Liver (tissue), 9 donors: Measurements from ENCODE around the gene UIMC1. TPM values are rescaled to one million over a fixed set of nuclear protein-coding genes. Genes with fewer than 3 reads are reported as not detected.

Experiments used
- DNase-seq: peaks from one replicate; pipeline ENCODE4 v3.0.0-alpha.2; 2017; ENCODE audit warnings: low spot score
- H3K27ac ChIP-seq, 2 donors: one replicate each; pipeline ENCODE4 v1.7.0; 2013; ENCODE audit warnings: inconsistent platforms in 2 of 2, low read length in 2 of 2, control low read depth in 1 of 2, low read depth in 1 of 2, mild to moderate bottlenecking in 1 of 2
- H3K27me3 ChIP-seq, 4 donors: one replicate each; pipeline versions ENCODE4 v1.6.1 to v1.7.0; 2013; ENCODE audit warnings: low read length in 3 of 4, inconsistent platforms in 1 of 4, mild to moderate bottlenecking in 1 of 4, moderate library complexity in 1 of 4; ENCODE audit not compliant: control insufficient read depth in 4 of 4, insufficient read depth in 4 of 4
- H3K36me3 ChIP-seq, 4 donors: one replicate each; pipeline versions ENCODE4 v1.6.1 to v1.7.0; 2013; ENCODE audit warnings: low read length in 3 of 4, mild to moderate bottlenecking in 3 of 4, low read depth in 1 of 4, moderate library complexity in 1 of 4; ENCODE audit not compliant: control insufficient read depth in 4 of 4, insufficient read depth in 3 of 4
- H3K4me1 ChIP-seq, 4 donors: one replicate each; pipeline versions ENCODE4 v1.6.1 to v1.7.0; 2013; ENCODE audit warnings: low read length in 3 of 4, mild to moderate bottlenecking in 3 of 4, moderate library complexity in 1 of 4; ENCODE audit not compliant: control insufficient read depth in 4 of 4, insufficient read depth in 4 of 4
- H3K4me3 ChIP-seq, 3 donors: one replicate each; pipeline versions ENCODE4 v1.6.1 to v1.7.0; 2013; ENCODE audit warnings: low read length in 3 of 3, control low read depth in 1 of 3, low read depth in 1 of 3, mild to moderate bottlenecking in 1 of 3
- H3K9ac ChIP-seq, 2 donors: one replicate each; pipeline ENCODE4 v1.7.0; 2013; ENCODE audit warnings: low read length in 2 of 2, mild to moderate bottlenecking in 2 of 2, moderate library complexity in 2 of 2, control low read depth in 1 of 2, low read depth in 1 of 2
- H3K9me3 ChIP-seq, 4 donors: one replicate each; pipeline versions ENCODE4 v1.6.1 to v1.7.0; 2013; ENCODE audit warnings: low read length in 3 of 4; ENCODE audit not compliant: control insufficient read depth in 4 of 4
- EGR1 ChIP-seq, 2 donors: IDR thresholded peaks; 2 replicates each; pipeline ENCODE4 v1.6.1; 2016 to 2018; ENCODE audit warnings: antibody characterized with exemption in 2 of 2, low read depth in 2 of 2
- FOXA1 ChIP-seq: IDR thresholded peaks from 2 replicates; pipeline ENCODE4 v1.6.1; 2016; ENCODE audit warnings: antibody characterized with exemption
- FOXA2 ChIP-seq: IDR thresholded peaks from 2 replicates; pipeline ENCODE4 v1.6.1; 2016; ENCODE audit warnings: antibody characterized with exemption
- HNF4A ChIP-seq, 2 donors: conservative IDR thresholded peaks; 2 replicates each; pipeline ENCODE4 v1.6.1; 2016; ENCODE audit warnings: antibody characterized with exemption in 2 of 2, mild to moderate bottlenecking in 2 of 2
- HNF4G ChIP-seq: IDR thresholded peaks from 2 replicates; pipeline ENCODE4 v1.6.1; 2016; ENCODE audit warnings: antibody characterized with exemption
- JUND ChIP-seq, 2 donors: IDR thresholded peaks; 2 replicates each; pipeline ENCODE4 v1.6.1; 2016; ENCODE audit warnings: antibody characterized with exemption in 2 of 2
- NR2F2 ChIP-seq: IDR thresholded peaks from 2 replicates; pipeline ENCODE4 v1.6.1; 2016; ENCODE audit warnings: antibody characterized with exemption
- RAD21 ChIP-seq, 2 donors: IDR thresholded peaks; 2 replicates each; pipeline ENCODE4 v1.6.1; 2016; ENCODE audit warnings: antibody characterized with exemption in 2 of 2, mild to moderate bottlenecking in 2 of 2
- RXRA ChIP-seq, 2 donors: IDR thresholded peaks; 2 replicates each; pipeline ENCODE4 v1.6.1; 2017 to 2018; ENCODE audit warnings: antibody characterized with exemption in 2 of 2, mild to moderate bottlenecking in 1 of 2
- SP1 ChIP-seq: IDR thresholded peaks from 2 replicates; pipeline ENCODE4 v1.6.1; 2018; ENCODE audit warnings: antibody characterized with exemption, mild to moderate bottlenecking
- TAF1 ChIP-seq: conservative IDR thresholded peaks from 2 replicates; pipeline ENCODE4 v1.6.1; 2016; ENCODE audit warnings: antibody characterized with exemption, mild to moderate bottlenecking
- YY1 ChIP-seq: IDR thresholded peaks from 2 replicates; pipeline ENCODE4 v1.6.1; 2016; ENCODE audit warnings: antibody characterized with exemption, mild to moderate bottlenecking
- WGBS: extraction: QIAGEN DNeasy Blood & Tissue Kit; methylation state at CpG from one replicate; pipeline ENCODE4 v1.1.7; 2013; 5-methylcytosine and 5-hydroxymethylcytosine counted together
- polyA plus RNA-seq, 2 donors: library from polyadenylated mRNA; stranded (reverse) in 1 of 2; unstranded in 1 of 2; fragments of 200-250 nt in 1 of 2; fragments of >200 nt in 1 of 2; fragmentation: Nextera tagmentation in 1 of 2; extraction: Ambion mirVana in 1 of 2; gene quantifications; one replicate each; pipeline versions ENCODE4 v1.2.1 to v1.2.3, GENCODE V29; 2013 to 2015
- total RNA-seq, 2 donors: library from RNA; depleted of rRNA; stranded (reverse); fragments of >200 nt; gene quantifications; one replicate each; pipeline ENCODE4 v1.2.3, GENCODE V29; 2014
- TF ChIP-seq, protein P1 (sequence below): IDR thresholded peaks from 2 replicates; pipeline ENCODE4 v1.6.1; 2016; ENCODE audit warnings: antibody characterized with exemption
- TF ChIP-seq, protein P2 (sequence below): IDR thresholded peaks from 2 replicates; pipeline ENCODE4 v1.6.1; 2016; ENCODE audit warnings: antibody characterized with exemption
- TF ChIP-seq, protein P3 (sequence below): fragments of 150-350 bp; IDR thresholded peaks from 2 replicates; pipeline ENCODE4 v1.5.1; 2017; ENCODE audit warnings: improper control_type of control experiment, low read depth, low read length; ENCODE audit not compliant: missing input control
- TF ChIP-seq, protein P4 (sequence below): IDR thresholded peaks from 2 replicates; pipeline ENCODE4 v1.6.1; 2016; ENCODE audit warnings: antibody characterized with exemption
- donor health status: healthy.
- donor health status: healthy.
- donor health status: healthy.
- donor health status: healthy.
- donor health status: healthy.

UIMC1 gene
- total and polyA plus RNA-seq, 4 donors, result 5.9 to 26.0 (median 11.7) TPM

DNA sequence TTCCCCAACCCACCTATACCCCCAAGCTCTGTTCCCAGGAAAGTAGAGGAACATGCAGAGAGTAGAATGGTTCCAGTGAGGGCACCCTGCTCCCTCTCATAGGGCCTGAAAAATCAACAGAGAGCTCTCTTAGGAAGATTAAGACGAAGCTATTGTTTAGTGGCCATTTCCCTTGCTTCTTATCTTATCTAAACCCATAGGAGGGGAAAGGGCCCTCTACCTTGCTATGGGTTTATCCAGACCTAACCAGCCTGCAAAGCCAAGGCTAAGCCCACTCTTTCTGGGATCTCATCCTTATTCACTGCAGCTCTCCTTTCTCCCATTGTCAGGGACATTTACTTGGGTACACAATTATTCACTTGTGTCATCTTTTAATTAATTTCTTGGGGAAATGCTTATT is 68.1 kb downstream of the UIMC1 start:
- H3K4me3 ChIP-seq, result no peak overlapping the region
- no peak overlapping the region for H3K27ac ChIP-seq
- H3K9ac ChIP-seq, result no peak overlapping the region
- H3K9me3 ChIP-seq, result no peaks in the 10 kb centered on the region
- no peaks in the 10 kb centered on the region for H3K27me3 ChIP-seq
- WGBS, result 93% methylated on average over 1 of the region's 1 CpG
- TF ChIP-seq RAD21 (IDR thresholded peaks at IDR 0.05) (no peak), NR2F2 (no peak), TAF1 (no peak), JUND (IDR thresholded peaks at IDR 0.05) (no peak), RXRA (IDR thresholded peaks at IDR 0.05) (no peak), HNF4A (conservative IDR thresholded peaks at IDR 0.05) (no peak), SP1 (no peak), YY1 (no peak), EGR1 (IDR thresholded peaks at IDR 0.05; ENCODE audit: low read depth in 2 of 2) (no peak), FOXA2 (no peak), HNF4G (no peak), FOXA1 (no peak)
- TF ChIP-seq, protein P1, sequence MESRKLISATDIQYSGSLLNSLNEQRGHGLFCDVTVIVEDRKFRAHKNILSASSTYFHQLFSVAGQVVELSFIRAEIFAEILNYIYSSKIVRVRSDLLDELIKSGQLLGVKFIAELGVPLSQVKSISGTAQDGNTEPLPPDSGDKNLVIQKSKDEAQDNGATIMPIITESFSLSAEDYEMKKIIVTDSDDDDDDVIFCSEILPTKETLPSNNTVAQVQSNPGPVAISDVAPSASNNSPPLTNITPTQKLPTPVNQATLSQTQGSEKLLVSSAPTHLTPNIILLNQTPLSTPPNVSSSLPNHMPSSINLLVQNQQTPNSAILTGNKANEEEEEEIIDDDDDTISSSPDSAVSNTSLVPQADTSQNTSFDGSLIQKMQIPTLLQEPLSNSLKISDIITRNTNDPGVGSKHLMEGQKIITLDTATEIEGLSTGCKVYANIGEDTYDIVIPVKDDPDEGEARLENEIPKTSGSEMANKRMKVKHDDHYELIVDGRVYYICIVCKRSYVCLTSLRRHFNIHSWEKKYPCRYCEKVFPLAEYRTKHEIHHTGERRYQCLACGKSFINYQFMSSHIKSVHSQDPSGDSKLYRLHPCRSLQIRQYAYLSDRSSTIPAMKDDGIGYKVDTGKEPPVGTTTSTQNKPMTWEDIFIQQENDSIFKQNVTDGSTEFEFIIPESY, result no peak
- TF ChIP-seq, protein P2, sequence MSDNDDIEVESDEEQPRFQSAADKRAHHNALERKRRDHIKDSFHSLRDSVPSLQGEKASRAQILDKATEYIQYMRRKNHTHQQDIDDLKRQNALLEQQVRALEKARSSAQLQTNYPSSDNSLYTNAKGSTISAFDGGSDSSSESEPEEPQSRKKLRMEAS, result no peak
- TF ChIP-seq, protein P3, sequence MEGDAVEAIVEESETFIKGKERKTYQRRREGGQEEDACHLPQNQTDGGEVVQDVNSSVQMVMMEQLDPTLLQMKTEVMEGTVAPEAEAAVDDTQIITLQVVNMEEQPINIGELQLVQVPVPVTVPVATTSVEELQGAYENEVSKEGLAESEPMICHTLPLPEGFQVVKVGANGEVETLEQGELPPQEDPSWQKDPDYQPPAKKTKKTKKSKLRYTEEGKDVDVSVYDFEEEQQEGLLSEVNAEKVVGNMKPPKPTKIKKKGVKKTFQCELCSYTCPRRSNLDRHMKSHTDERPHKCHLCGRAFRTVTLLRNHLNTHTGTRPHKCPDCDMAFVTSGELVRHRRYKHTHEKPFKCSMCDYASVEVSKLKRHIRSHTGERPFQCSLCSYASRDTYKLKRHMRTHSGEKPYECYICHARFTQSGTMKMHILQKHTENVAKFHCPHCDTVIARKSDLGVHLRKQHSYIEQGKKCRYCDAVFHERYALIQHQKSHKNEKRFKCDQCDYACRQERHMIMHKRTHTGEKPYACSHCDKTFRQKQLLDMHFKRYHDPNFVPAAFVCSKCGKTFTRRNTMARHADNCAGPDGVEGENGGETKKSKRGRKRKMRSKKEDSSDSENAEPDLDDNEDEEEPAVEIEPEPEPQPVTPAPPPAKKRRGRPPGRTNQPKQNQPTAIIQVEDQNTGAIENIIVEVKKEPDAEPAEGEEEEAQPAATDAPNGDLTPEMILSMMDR, result no peak
- no peak for DNase-seq
- H3K4me1 ChIP-seq, result peaks cover 0 to 4% (median 0%) of the 10 kb centered on the region in 4 donors
- peaks cover 8 to 15% (median 13%) of the 10 kb centered on the region in 4 donors for H3K36me3 ChIP-seq

DNA sequence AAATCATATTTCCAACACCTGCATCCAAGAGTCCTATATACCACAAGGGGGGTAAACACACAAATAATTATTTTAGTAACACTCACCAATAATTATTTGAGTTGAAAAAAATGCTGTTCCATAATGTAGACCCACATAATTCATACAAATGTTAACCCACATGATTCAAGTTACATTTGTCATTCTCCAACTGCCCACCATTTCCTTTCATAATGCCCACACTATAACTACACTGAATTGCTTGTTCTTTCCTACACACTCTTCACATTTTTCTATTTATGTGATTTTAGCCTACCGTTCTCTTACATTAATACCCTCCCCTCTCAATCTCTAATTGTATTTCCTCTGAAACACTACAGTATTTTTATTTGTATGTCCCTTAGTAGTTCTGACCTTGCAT is 71.6 kb downstream of the UIMC1 start:
- Histone ChIP-seq H3K9me3 (no peaks in the 10 kb centered on the region), H3K36me3 (peaks cover 4 to 17% (median 9%) of the 10 kb centered on the region in 4 donors), H3K9ac (no peak overlapping the region), H3K27ac (no peak overlapping the region), H3K4me1 (peaks cover 0 to 4% (median 0%) of the 10 kb centered on the region in 4 donors), H3K27me3 (no peaks in the 10 kb centered on the region), H3K4me3 (no peak overlapping the region)
- DNase-seq, result no peak
- 93% methylated on average over 1 of the region's 1 CpG for whole genome bisulfite sequencing
- TF ChIP-seq, protein P4, sequence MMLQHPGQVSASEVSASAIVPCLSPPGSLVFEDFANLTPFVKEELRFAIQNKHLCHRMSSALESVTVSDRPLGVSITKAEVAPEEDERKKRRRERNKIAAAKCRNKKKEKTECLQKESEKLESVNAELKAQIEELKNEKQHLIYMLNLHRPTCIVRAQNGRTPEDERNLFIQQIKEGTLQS, result no peak
- TF ChIP-seq RAD21 (IDR thresholded peaks at IDR 0.05), result no peak
- TF ChIP-seq HNF4G, result no peak
- TF ChIP-seq YY1, result no peak
- TF ChIP-seq HNF4A (conservative IDR thresholded peaks at IDR 0.05), result no peak
- TF ChIP-seq RXRA (IDR thresholded peaks at IDR 0.05), result no peak
- TF ChIP-seq, protein P1, result no peak
